ENCODE data around the gene GMCL2.
A peak's percentile ranks its signal among the peaks of the same experiment; 100 is the strongest.

DNA sequence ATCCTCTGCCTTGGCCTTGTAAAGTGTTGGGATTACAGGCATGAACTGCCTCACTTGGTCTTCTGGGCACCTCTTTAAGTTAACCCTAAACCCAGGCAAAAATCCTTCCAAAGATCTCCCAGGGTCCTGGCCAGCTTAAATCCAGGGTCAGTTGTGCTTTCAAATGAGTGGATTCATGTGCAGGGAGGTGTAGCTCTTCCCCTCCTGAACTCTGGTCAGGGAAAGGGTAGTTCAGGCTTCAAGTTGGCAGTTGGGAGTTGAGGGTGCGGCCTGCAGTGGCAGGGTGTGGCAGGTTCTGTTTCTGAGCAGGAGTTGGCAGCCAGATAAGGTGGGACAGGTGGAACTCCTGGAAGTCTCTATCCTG lies 20.7 kb upstream of the GMCL2 start:
- TF ChIP-seq, protein P1, sequence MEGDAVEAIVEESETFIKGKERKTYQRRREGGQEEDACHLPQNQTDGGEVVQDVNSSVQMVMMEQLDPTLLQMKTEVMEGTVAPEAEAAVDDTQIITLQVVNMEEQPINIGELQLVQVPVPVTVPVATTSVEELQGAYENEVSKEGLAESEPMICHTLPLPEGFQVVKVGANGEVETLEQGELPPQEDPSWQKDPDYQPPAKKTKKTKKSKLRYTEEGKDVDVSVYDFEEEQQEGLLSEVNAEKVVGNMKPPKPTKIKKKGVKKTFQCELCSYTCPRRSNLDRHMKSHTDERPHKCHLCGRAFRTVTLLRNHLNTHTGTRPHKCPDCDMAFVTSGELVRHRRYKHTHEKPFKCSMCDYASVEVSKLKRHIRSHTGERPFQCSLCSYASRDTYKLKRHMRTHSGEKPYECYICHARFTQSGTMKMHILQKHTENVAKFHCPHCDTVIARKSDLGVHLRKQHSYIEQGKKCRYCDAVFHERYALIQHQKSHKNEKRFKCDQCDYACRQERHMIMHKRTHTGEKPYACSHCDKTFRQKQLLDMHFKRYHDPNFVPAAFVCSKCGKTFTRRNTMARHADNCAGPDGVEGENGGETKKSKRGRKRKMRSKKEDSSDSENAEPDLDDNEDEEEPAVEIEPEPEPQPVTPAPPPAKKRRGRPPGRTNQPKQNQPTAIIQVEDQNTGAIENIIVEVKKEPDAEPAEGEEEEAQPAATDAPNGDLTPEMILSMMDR (IDR thresholded peaks at IDR 0.05 in 2 of 3, conservative IDR thresholded peaks at IDR 0.05 in 1 of 3; ENCODE audit: insufficient read depth in 2 of 3, low read depth in 1 of 3, low read length in 3 of 3): no peak
- TF ChIP-seq NCOA1 (IDR thresholded peaks at IDR 0.05; ENCODE audit: low read depth) (no peak), EZH2 (IDR thresholded peaks at IDR 0.05; ENCODE audit: borderline replicate concordance, low read depth, low read length) (no peak), MXI1 (IDR thresholded peaks at IDR 0.05; ENCODE audit: low read depth, low read length) (no peak), RFX5 (IDR thresholded peaks at IDR 0.05; ENCODE audit: low read depth, low read length) (no peak), FOXA1 (IDR thresholded peaks at IDR 0.05; ENCODE audit: borderline replicate concordance) (no peak), ZC3H4 (CRISPR knock-in tag; IDR thresholded peaks at IDR 0.05; ENCODE audit: borderline replicate concordance) (no peak), ZBTB7A (IDR thresholded peaks at IDR 0.05; ENCODE audit: borderline replicate concordance, control insufficient read depth, low read depth, low read length) (no peak), POLR2AphosphoS5 (IDR thresholded peaks at IDR 0.05; ENCODE audit: control insufficient read depth, insufficient read depth, low read depth, low read length) (peak; percentile 10; the same call in 1 of the 2 replicates), SNRNP70 (optimal IDR thresholded peaks at IDR 0.05; ENCODE audit: low read depth, low read length) (no peak)

Data from K562 (cell line).